Stimulated activated CD4-positive, alpha-beta T cell treated with anti-CD3 and anti-CD28 coated beads, Interleukin-12 subunit alpha, Interleukin-12 subunit beta, amount 100 ng/mL, for 24 hours (primary cell): ENCODE results near the gene IGLL5.

Source experiments
- DNase-seq, 2 experiments: peaks; one replicate each; pipeline ENCODE4 v3.0.0-alpha.2; 2020; ENCODE audit warnings: low read depth in 2 of 2

IGLL5 gene

GRCh38 chr22:22863001-22863400 lies 24.6 kb upstream of the IGLL5 start:
- DNase-seq, result no peak

GRCh38 chr22:22865311-22866072 lies 22.1 kb upstream of the IGLL5 start:
- DNase-seq, result peak in 1 of 2 experiments; percentile 45

- DNase-seq, result no peak
These were observed 21.1 kb upstream of the IGLL5 start for GRCh38 chr22:22866381-22867111.

GRCh38 chr22:22867996-22868715 lies 19.5 kb upstream of the IGLL5 start:
- DNase-seq, result no peak

GRCh38 chr22:22870577-22871404 lies 16.8 kb upstream of the IGLL5 start:
- DNase-seq, result no peak

- no peak for DNase-seq
These were observed 15.9 kb upstream of the IGLL5 start for GRCh38 chr22:22871536-22872278.

GRCh38 chr22:22872722-22873708 lies 14.6 kb upstream of the IGLL5 start:
- DNase-seq, result no peak

GRCh38 chr22:22877523-22878210 lies 9.9 kb upstream of the IGLL5 start:
- DNase-seq, result peak; percentile 41 to 58

GRCh38 chr22:22878211-22878570 lies 9.4 kb upstream of the IGLL5 start:
- no peak for DNase-seq

GRCh38 chr22:22878801-22879674 lies 8.6 kb upstream of the IGLL5 start:
- DNase-seq, result no peak

GRCh38 chr22:22879675-22880155 lies 7.9 kb upstream of the IGLL5 start:
- no peak for DNase-seq

GRCh38 chr22:22880645-22881044 lies 7.0 kb upstream of the IGLL5 start:
- no peak for DNase-seq

GRCh38 chr22:22881116-22882000 lies 6.3 kb upstream of the IGLL5 start:
- DNase-seq, result no peak

- peak in 1 of 2 experiments; percentile 27 for DNase-seq
These were observed 5.4 kb upstream of the IGLL5 start for GRCh38 chr22:22882033-22882717.

GRCh38 chr22:22883090-22883727 lies 4.4 kb upstream of the IGLL5 start:
- no peak for DNase-seq
